Activated CD8-positive, alpha-beta T cell treated with anti-CD3 and anti-CD28 coated beads for 36 hours (primary cell): ENCODE results near the gene KLK4. TPM values are rescaled to one million over a fixed set of nuclear protein-coding genes. Genes with fewer than 3 reads are reported as not detected.
A peak's percentile ranks its signal among the peaks of the same experiment; 100 is the strongest.

Source experiments
- ATAC-seq: fragments of 200-7000 bp; cut with Tn5 transposase; one replicate; pipeline ENCODE4 v1.10.0; 2021; ENCODE audit warnings: mild to moderate bottlenecking, moderate library complexity
- CTCF ChIA-PET: fragments of 350-600 bp; sonication (Branson Sonifier 250); formaldehyde crosslinking; loops from one replicate; lab custom pipeline; 2021; ENCODE audit warnings: antibody characterized with exemption; lab: Charles Lee
- POLR2A ChIA-PET: fragments of 350-600 bp; sonication (Branson Sonifier 250); formaldehyde crosslinking; loops from one replicate; lab custom pipeline; 2021; ENCODE audit warnings: antibody characterized with exemption; lab: Charles Lee
- DNase-seq: peaks from one replicate; pipeline ENCODE4 v3.0.0-alpha.2; 2020
- H3K27ac Mint-ChIP-seq: one replicate; pipeline ENCODE4 v1.8.0; 2021; ENCODE audit warnings: mild to moderate bottlenecking, mixed read lengths
- H3K27me3 Mint-ChIP-seq: one replicate; pipeline ENCODE4 v1.8.0; 2021; ENCODE audit warnings: mixed read lengths
- H3K36me3 Mint-ChIP-seq: one replicate; pipeline ENCODE4 v1.8.0; 2021; ENCODE audit warnings: low read depth, mixed read lengths
- H3K4me1 Mint-ChIP-seq: one replicate; pipeline ENCODE4 v1.8.0; 2021; ENCODE audit warnings: low read depth, mixed read lengths
- H3K4me3 Mint-ChIP-seq: one replicate; pipeline ENCODE4 v1.8.0; 2021; ENCODE audit warnings: mild to moderate bottlenecking, moderate library complexity, mixed read lengths
- H3K9me3 Mint-ChIP-seq: one replicate; pipeline ENCODE4 v1.8.0; 2021; ENCODE audit warnings: mixed read lengths
- intact Hi-C: fragments of 100-400 bp; cut with micrococcal nuclease; formaldehyde crosslinking; loops from one replicate; pipeline ENCODE4 v1.10.0; 2022
- total RNA-seq, 2 experiments: library from RNA; stranded (reverse); gene quantifications; one replicate each; pipeline ENCODE4 v1.2.3, GENCODE V29; 2021
- TF ChIP-seq, protein P1 (sequence below): fragments of 200-600 bp; IDR thresholded peaks from one replicate; pipeline ENCODE4 v1.8.0; 2022; ENCODE audit warnings: antibody characterized with exemption, mild to moderate bottlenecking

KLK4 gene
- total RNA-seq, 2 experiments from 2014 or later, result not detected

GRCh38 chr19:50921426-50922316, 10.5 kb upstream of the KLK4 start:
- Mint-ChIP-seq H3K27me3 (peaks cover 41% of the 10 kb centered on the region), H3K36me3 (no peaks in the 10 kb centered on the region), H3K27ac (no peak overlapping the region), H3K4me3 (no peak overlapping the region), H3K9me3 (no peaks in the 10 kb centered on the region), H3K4me1 (peaks cover 8% of the 10 kb centered on the region)
- ChIA-PET CTCF (interaction anchor here (0.6 to 2.8 kb wide), 41 partner anchors 8 to 565 kb away, joined by 3 to 26 read pairs (median 4); partner anchors contain the start of genes ACP4 and CLEC11A), POLR2A (interaction anchor here (0.7 to 2.2 kb wide), 5 partner anchors 117 to 209 kb away, joined by 3 to 7 read pairs (median 4); no protein-coding TSS in a partner anchor)
- intact Hi-C loops, result loop anchor here (10.0 kb wide), 2 partner anchors 117 to 317 kb away; no protein-coding TSS in a partner anchor
- no peak for DNase-seq
- peak; percentile 33 for ATAC-seq
- TF ChIP-seq, protein P1, sequence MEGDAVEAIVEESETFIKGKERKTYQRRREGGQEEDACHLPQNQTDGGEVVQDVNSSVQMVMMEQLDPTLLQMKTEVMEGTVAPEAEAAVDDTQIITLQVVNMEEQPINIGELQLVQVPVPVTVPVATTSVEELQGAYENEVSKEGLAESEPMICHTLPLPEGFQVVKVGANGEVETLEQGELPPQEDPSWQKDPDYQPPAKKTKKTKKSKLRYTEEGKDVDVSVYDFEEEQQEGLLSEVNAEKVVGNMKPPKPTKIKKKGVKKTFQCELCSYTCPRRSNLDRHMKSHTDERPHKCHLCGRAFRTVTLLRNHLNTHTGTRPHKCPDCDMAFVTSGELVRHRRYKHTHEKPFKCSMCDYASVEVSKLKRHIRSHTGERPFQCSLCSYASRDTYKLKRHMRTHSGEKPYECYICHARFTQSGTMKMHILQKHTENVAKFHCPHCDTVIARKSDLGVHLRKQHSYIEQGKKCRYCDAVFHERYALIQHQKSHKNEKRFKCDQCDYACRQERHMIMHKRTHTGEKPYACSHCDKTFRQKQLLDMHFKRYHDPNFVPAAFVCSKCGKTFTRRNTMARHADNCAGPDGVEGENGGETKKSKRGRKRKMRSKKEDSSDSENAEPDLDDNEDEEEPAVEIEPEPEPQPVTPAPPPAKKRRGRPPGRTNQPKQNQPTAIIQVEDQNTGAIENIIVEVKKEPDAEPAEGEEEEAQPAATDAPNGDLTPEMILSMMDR, result no peak

GRCh38 chr19:50916069-50916468, 4.9 kb upstream of the KLK4 start:
- POLR2A ChIA-PET, result no interaction called here
- H3K36me3 Mint-ChIP-seq, result no peaks in the 10 kb centered on the region
- H3K27ac Mint-ChIP-seq, result no peak overlapping the region
- no peak overlapping the region for H3K4me3 Mint-ChIP-seq
- no peak for DNase-seq
- H3K27me3 Mint-ChIP-seq, result peaks cover 26% of the 10 kb centered on the region
- no peaks in the 10 kb centered on the region for H3K9me3 Mint-ChIP-seq
- intact Hi-C loops, result no loop called here
- CTCF ChIA-PET, result no interaction called here
- TF ChIP-seq, protein P1, result no peak
- no peaks in the 10 kb centered on the region for H3K4me1 Mint-ChIP-seq
- no peak for ATAC-seq

- DNase-seq (peak; percentile 70), ATAC-seq (peak; percentile 72)
- H3K4me3 Mint-ChIP-seq, result no peak overlapping the region
- intact Hi-C loops, result no loop called here
- H3K27ac Mint-ChIP-seq, result no peak overlapping the region
- H3K27me3 Mint-ChIP-seq, result peaks cover 38% of the 10 kb centered on the region
- no peaks in the 10 kb centered on the region for H3K9me3 Mint-ChIP-seq
- TF ChIP-seq, protein P1, result no peak
- ChIA-PET POLR2A (no interaction called here), CTCF (interaction anchor here (0.8 kb wide), 1 partner anchor 9 kb away, joined by 3 read pairs; no protein-coding TSS in a partner anchor)
- H3K4me1 Mint-ChIP-seq, result peaks cover 8% of the 10 kb centered on the region
- H3K36me3 Mint-ChIP-seq, result no peaks in the 10 kb centered on the region
These were observed 1.8 kb upstream of the KLK4 start for GRCh38 chr19:50912727-50913716.

DNA sequence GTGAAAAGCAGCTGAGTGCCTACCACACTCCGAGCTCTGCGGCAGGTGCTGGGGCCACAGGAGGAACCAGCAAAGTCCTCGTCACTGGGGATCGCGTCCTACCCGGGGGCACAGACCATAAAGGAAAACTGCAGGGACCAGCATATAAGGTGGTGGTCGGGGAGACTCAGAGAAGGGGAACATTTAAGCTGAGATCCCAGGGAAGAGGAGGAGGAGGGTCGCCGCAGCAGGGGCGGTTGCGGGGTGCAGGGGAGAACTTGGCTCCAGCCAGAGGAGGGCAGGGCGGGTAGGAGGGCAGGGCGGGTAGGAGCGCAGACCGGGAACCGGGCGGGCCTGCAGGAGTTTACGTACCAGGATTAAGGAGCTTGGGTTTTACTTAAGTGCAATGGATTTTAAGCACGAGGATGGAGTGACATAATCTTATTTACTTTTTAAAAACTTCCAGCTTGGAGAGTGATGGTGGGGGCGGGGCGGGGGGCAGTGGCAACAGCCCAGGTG, 956 bp upstream of the KLK4 start:
- no peak for ATAC-seq
- no peaks in the 10 kb centered on the region for H3K36me3 Mint-ChIP-seq
- no peak for DNase-seq
- no peak overlapping the region for H3K4me3 Mint-ChIP-seq
- POLR2A ChIA-PET, result no interaction called here
- intact Hi-C loops, result no loop called here
- H3K27ac Mint-ChIP-seq, result no peak overlapping the region
- no peaks in the 10 kb centered on the region for H3K9me3 Mint-ChIP-seq
- peaks cover 8% of the 10 kb centered on the region for H3K4me1 Mint-ChIP-seq
- H3K27me3 Mint-ChIP-seq, result peaks cover 41% of the 10 kb centered on the region
- TF ChIP-seq, protein P1, result no peak
- CTCF ChIA-PET, result interaction anchor here (0.8 kb wide), 1 partner anchor 10 kb away, joined by 3 read pairs; no protein-coding TSS in a partner anchor
